ENCODE results near the gene TMEM106C. TPM values are rescaled to one million over a fixed set of nuclear protein-coding genes. Genes with fewer than 3 reads are reported as not detected.

The TMEM106C gene
- total RNA-seq, 1 donor from 2014 or later: 56.4 TPM

DNA sequence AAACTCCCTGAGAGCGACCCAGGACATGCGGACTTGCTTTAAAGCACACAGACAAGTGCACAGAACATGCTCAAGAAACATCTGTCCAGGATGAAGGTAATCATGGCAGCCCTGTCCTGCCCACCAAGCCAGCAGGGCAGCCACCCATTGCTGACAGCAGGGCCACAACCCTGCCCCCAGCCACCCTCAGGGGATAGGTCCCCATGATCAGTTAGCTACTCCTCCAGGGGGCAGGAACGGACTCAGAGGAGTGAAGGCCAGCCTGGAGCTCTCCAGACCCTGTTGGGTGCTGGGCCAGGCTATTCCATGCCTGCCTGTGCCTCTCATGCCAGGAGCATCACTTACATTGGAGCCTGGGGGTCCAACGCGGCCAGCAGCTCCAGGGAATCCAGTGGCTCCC is 15.8 kb downstream of the TMEM106C start:
- no peak for DNase-seq (ENCODE audit: low read depth)

DNA sequence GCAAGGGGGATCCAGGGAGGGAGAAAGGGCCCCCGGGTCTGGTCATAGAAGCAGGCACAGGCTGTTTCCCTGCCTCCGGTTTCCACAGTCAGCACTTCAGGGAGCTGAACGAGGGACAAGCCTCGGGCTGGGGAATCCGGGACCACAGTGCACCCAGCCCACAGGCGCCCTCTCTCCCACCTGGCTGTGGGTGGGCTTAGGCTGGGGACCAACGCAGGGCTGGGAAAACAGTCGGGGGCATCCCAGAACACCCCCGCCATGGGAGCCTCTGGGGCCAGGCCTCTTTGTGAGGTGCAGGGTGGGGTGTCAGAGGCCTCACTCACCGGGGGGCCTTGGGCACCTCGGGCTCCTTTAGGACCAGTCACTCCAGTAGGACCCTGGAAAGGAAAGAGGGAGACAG is 16.3 kb downstream of the TMEM106C start:
- no peak for DNase-seq (ENCODE audit: low read depth)

- DNase-seq (ENCODE audit: low read depth): no peak
Observed at GRCh38 chr12:47980197-47980596, 16.8 kb downstream of the TMEM106C start.

DNA sequence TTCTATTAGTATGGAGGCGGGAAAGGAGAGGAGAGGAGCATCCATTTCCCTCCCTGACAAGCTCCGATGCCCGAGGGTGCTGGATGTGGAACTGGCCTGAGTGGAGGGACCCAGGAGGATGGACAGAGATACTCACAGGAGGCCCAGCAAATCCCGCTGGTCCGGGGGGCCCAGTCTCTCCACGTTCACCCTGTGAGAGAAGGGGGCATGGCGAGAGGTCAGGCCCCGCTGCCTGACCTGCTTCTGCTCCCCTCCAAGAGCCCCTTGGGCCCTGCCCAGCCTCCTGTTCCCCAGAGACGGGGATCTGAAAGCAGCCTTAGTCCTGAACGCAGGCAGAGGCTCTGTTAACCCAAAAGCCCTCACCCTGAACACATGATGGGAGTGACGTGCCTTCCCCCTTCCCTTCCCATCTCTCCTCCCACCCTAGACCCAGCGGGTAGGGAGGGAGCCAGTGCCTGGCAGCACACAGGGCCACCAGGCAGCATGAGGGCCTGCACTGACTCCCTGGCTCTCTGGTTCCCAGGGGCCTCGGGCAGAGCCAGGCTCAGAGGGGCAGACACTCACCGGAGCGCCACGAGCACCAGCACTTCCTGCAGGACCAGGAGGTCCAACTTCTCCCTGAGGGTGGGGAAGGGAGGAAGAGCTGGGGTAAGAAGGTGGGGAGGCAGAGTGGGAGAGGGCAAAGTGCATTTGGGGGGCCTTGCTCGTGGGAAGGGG is 17.5 kb downstream of the TMEM106C start:
- no peak for DNase-seq (ENCODE audit: low read depth)

DNA sequence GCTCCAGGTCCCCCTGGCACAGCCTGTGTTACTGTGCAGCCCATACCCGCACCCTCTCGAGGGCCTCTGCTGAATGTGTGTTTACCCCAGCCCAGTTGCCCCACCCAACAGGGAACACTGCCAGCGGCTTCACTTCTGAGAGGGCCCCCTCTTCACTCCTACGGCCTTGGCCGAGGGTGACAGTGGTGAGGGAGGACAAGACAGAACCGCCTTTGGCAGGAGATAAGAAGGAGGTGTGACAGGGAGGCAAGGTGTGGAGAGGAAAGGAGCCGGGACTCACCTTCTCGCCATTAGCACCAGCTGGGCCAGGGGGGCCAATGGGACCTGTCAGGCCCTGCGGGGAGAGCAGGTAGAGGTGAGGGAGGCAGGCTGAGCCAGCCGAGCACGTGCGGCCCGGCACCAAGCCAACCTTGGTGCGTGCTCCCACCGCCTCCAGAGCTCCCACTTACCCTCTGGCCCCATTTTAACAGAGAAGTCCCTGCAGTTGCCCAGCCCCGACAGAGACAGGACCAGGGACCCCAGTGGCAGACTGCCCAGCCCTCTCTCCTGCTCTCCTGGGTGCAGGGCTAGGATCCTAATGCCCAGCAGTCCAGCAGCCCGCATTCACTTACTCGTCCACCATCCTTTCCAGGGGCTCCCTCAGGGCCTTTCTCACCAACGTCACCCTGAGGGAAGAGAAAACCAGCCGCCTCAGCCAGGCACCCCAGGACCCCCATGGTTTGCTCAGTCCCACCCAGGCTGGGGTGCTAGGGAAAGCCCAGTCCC is 18.3 kb downstream of the TMEM106C start:
- no peak for DNase-seq (ENCODE audit: low read depth)

DNA sequence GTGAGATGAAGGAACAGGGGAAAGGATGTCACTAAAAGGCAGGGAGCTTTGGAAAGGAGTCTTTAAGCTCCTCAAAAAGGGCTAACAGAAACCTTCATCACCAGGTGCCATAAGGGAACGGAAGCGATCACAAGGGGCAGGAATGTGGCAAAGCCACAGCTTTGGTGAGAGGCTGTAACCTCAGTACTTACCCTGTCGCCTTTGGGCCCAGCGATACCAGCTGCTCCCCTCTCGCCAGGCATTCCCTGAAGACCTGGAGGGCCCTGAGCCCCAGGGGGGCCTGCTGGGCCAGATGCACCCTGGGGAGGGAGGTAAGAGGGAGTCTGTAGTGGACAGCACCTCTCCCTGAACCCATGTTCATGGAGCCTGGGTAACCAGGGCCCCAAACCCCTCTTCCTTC is 18.9 kb downstream of the TMEM106C start:
- DNase-seq (ENCODE audit: low read depth): no peak

- DNase-seq (ENCODE audit: low read depth): no peak
Observed at GRCh38 chr12:47982770-47983169, 19.4 kb downstream of the TMEM106C start.

- DNase-seq (ENCODE audit: low read depth): no peak
Observed at GRCh38 chr12:47983541-47984115, 20.2 kb downstream of the TMEM106C start.

GRCh38 chr12:47984331-47984801 is 21.0 kb downstream of the TMEM106C start:
- DNase-seq (ENCODE audit: low read depth): no peak

DNA sequence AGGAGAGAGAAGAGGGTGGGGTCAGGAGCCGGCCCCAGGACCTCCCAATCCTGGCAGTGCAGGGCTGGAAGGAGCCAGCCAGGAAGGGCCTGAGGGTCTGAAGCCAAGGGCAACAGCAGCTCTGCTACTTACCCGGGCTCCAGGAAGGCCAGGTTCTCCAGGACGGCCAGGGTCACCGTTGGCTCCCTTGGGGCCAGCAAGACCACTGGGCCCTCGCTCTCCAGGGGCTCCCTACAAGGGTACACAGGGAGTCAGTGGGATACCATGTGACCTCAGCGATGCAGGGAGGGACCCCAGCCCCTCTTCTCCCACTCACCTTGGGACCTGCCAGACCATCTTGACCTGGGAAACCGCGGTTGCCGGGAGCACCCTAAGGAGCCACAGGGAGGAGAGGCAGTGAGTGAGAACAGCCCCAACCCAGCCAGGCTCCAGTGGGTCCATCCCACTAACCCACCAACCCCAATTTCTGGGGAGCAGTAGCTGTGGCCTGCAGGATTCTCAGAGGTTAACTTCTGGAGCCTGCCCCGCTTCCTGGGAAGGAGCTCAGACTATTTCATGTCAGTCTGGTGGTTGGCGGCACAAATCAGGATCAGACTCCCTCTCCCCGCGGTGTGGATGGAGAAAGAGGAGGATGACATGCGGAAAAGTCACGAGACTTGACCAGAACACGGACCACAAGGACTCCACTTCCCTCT is 22.3 kb downstream of the TMEM106C start:
- DNase-seq (ENCODE audit: low read depth): no peak

DNA sequence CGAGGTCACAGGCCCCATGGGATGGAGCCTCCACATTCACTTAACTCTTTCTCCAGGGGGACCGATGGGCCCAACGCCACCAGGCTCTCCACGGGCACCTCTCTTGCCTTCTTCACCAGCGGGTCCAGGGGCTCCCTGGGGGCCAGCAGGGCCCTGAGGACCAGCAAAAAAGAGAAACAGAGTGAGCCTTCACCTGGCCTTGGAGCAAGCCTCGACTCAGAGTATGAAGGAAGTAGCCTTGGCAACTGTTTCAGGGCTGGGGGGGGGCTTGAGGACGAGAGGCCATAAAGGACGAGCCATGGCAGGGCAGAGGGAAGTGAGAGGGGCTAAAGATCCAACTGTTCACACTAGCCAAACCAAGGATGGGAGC is 22.9 kb downstream of the TMEM106C start:
- DNase-seq (ENCODE audit: low read depth): no peak

DNA sequence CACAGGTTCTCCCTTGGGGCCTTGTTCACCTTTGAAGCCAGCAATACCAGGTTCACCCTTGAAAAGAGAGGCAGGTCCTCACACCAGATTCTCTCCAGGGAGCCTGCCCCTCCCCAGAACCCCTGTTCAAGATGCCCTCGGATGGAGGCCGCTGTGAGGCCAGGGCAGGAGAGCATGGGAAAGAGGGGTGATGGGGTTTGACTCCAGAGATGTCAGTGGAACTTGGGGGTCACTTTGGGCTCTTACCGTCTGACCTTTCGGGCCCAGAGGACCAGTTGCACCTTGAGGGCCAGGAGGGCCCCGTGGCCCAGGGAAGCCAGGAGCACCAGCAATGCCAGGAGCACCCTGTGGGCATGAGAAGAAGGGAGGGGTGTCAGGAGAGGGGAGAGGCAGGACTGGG is 23.4 kb downstream of the TMEM106C start:
- no peak for DNase-seq (ENCODE audit: low read depth)

DNA sequence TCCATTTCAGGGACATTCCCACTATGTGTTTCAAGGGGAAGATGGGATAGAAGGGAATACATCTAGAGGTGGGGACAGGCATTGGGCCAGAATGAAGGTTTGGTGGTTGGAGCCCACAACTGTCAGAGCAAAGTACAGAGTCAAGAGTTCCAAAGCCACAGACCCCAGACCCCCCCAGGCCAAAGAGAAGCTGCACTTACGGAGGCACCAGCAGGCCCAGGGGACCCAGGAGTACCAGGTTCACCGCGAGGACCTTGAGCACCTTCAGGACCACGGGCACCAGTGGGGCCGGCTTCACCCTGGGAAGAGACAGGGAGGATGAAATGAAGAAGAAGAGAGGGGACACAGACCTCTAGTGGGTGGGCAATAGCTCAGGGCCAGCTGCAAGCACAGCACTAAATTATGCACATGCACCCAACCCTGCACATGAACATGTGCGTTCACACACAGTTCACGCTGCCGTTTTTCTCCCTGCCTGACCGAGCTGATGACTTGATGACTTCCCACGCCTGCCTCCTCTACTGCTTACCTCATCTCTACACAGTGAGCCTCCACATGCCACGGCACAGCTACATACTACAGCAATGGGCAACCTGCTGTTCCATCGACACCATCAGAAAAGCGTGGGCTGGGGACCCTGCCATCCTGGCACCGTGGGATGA is 24.1 kb downstream of the TMEM106C start:
- DNase-seq (ENCODE audit: low read depth): no peak

GRCh38 chr12:47988073-47989022 is 25.0 kb downstream of the TMEM106C start:
- DNase-seq (ENCODE audit: low read depth): no peak

GRCh38 chr12:47989023-47989417 is 25.6 kb downstream of the TMEM106C start:
- no peak for DNase-seq (ENCODE audit: low read depth)

DNA sequence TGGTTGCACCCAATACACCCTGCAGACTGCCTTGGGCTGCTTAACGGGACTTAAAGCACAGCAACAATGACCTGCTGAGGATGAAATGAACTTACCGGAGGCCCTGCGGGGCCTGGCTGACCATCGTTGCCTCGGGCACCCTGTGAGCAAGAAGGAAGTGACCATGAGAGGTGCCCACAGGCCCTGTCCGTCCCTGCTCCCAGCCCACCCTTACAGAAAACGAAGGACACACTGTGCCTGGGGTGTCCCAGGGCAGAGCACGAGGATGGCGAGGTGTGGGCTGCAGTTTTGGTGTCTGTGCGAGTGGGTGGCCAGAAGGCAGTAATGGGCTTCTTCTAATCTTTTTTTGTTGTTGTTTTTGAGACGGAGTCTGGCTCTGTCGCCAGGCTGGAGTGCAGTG is 26.3 kb downstream of the TMEM106C start:
- DNase-seq (ENCODE audit: low read depth): no peak

DNA sequence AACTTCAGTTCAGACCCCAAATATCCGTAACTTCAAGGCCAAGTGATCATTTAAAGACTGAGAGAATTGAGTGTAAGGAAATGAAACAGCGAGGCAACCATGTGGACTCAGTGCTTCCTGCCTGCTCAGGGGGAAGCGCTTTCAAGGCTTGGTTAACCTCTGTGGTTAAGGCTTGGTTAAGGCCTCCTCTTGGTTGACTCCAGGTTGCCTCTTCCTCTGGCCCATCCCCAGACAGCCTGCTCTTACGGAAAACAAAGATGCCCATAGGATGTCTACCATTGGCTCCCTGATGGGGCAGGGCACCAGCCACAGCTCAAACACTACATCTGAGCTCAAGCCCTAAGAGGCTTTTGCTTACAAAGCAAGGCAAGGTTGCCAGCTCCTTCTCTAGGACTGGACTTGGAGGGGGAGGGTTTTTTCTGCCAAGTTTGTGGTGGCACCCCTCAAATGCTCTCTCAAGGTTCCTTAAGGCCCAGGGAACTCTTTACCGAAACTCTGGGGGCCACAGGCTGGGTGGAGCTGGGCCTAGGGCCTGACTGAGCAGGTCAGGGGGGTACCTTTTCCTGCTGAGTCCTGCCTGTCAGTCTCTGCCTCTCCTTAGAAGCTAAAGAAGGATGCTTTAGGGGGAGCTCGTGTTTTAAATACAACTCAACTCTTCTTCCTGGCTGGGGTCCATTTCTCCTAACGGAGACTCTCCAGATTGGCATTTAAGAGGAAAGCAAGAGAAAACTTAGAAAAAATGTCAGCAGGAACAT is 27.1 kb downstream of the TMEM106C start:
- DNase-seq (ENCODE audit: low read depth): no peak

DNA sequence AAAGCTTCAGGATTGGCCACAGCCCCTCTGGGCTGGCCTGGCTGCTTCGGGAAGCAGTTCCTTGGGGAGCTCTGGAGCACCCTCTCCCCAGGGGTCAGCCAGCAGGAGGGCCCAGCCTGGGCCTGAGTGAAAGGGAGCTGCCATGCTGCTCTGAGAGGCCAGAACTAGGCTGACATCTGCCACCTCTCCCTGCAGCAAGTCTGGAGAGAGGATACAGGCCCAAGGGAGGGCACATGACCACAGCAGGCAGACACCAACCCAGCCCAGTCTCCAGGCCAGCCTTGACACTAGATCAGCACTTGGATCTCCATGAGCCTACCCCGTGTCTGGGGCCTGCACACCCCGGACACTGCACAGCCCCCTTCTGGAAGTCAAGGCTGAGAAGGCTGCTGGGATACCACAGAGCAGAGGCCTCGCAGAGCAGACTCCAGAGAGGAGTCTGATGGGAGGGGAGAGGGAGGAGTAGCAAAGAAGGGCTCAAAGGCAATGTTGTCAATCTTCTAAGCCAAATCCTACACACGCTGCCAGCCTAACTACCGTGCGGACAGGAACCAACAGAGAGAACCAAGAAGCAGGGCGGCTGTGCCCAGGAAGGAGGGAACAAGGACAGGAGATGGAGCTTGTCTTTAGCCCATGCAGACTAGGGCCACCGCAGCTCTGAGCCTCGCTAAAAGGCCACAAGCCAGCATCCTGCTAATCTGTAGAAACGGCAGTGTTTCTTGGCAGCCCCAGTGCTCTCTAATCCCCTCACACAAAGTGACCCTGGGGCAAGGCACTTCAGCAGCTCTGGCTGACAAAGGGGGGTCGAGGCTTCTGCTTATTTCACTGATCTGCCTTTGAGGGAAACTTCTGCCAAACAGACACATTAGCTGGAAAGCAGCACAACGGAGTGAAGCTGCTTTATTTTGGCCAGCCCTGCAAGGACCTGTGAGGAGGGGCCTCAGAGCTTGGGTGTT is 28.0 kb downstream of the TMEM106C start:
- DNase-seq (ENCODE audit: low read depth): no peak

All from myocyte (in vitro differentiated cells).